ENCODE results near the gene CBS. TPM values are rescaled to one million over a fixed set of nuclear protein-coding genes. Genes with fewer than 3 reads are reported as not detected.
"Not testable (repeated sequence)": the region's sequence is repeated elsewhere in the genome, so short reads cannot be mapped to it uniquely, and the experiment has no call there.

Gene CBS
- total RNA-seq: 6.2 TPM
- long read RNA-seq, transcript CBS-204 (17 exons, 2,605 nt): major isoform, 14 of 28 reads
- long read RNA-seq, partial matches to known transcripts: 2 of 28 reads
- long read RNA-seq, other reads (novel, unspliced or antisense): 10 of 28 reads

DNA sequence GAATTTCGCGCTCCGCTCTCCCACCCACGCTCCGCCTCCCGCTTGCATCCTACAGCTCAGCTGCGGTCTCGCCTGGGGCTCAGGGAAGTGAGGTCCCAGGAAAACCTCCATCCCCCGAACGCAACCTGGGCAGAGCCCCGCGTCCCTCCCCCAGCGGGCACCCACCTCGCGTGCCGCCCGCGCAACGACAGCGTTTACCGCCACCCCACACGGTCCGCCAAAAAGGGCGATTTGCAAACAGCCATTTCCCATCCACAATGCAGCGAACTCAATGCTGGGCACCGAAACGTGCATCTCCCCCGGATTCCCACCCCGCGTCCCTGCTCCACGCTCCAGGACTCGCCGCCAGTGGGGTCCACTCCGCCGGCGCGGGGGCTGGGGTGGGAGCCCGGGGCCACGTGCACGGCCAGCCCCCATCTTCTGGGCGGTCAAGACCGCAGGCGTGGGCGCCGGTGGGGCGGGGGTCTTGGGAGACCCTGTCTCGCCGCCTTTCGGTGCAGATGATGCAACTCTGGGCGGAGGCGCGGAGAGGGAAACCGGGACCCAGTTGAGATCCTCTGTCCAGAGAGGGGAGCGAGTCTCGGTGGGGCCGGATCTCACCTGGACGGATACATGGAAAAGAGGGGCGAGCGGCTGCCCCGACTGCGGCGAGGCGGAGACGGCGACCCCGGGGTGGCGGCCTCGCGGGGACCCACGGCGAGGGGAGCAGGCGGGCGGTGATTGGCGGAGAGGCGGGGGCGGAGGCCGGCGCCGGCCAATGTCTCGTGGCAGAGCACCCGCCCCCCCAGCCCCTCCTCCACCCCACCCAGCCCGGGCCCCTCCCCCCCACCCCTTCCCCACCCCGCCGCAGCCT, at the start of gene CBS:
Gene CBS (minus strand): TSS at position 666 of the 853 bp plus-strand sequence. CDS start 3,642 bp downstream, outside the sequence.
- intact Hi-C loops (cut with DNase I); DNase-seq: not testable (repeated sequence)
- ATAC-seq (ENCODE audit: poor library complexity): peak; percentile 72

DNA sequence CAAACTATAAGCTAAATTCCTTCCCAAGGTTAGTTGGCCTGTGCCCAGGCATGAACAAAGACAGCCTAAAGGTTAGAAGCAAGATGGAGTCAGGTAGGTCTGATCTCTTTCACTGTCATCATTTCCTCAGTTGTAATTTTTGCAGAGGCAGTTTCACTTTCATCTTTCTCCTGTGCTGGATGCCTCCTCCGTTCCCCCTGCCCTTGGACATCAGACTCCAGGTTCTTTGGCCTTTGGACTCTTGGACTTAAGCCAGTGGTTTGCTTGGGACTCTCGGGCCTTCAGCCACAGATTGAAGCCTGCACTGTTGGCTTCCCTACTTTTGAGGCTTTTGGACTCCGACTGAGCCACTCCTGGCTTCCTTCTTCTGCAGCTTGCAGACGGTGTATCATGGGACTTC, 40.3 kb upstream of the CBS start:
- intact Hi-C loops (cut with DNase I); ATAC-seq (ENCODE audit: poor library complexity); DNase-seq: not testable (repeated sequence)

DNA sequence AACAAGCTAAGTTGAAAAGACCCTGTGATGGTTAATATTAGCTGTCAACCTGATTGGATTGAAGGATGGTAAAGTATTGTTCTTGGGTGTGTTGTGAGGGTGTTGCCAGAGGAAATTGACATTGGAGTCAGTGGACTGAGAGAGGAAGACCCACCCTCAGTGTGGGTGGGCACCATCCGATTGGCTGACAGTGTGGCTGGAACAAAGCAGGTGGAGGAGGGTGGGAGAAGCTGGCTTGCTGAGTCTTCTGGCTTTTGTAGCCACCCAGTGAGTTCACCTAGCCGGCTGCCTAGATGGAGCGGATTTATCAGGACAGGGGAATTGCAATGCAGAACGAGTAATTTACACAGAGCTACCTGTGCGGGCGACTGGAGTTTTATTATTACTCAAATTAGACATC, 38.8 kb upstream of the CBS start:
- ATAC-seq (ENCODE audit: poor library complexity); intact Hi-C loops (cut with DNase I); DNase-seq: not testable (repeated sequence)

GRCh38 chr21:43109006-43109405, 33.4 kb upstream of the CBS start:
- DNase-seq; intact Hi-C loops (cut with DNase I); ATAC-seq (ENCODE audit: poor library complexity): not testable (repeated sequence)

DNA sequence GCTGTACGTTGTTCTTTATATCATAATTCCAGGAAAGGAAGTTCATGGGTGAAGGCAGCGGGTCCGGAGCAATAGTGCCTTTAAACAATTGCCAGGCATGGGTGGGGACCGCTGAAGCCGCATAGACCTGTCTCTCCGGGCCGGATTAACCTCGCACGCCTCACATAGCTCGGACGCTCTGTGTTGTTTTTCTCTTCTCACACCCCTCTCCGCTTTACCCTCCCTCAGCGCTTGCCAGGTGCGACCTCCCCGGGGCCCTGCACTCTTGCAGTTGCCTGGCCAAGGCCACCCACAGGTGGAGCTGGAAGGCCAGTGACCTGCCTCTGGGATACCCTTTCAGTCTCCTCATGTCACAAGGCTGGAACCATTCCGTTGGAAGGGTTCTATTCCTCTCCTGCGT, 32.5 kb upstream of the CBS start:
- intact Hi-C loops (cut with DNase I); DNase-seq: not testable (repeated sequence)
- peak; percentile 38 for ATAC-seq (ENCODE audit: poor library complexity)

DNA sequence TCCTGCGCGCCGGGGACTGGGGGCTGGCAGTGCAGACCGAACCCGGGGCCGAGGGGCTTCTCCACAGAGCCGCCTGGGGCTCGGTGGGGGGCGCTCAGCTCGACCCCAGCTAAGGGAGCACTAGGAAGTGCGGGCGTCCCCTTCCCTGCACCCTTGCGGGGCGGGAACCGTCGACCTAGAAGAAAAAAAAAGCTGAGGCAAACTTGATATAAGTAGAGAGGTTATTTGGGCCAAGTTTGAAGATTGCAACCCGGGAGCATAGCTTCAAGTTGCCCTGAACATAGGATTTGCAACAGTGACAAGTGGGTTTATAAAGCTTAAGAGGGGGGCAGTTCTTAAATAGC, 32.1 kb upstream of the CBS start:
- intact Hi-C loops (cut with DNase I); DNase-seq; ATAC-seq (ENCODE audit: poor library complexity): not testable (repeated sequence)

GRCh38 chr21:43106965-43107793, 31.5 kb upstream of the CBS start, which contains the start of gene U2AF1:
Gene U2AF1 (minus strand): TSS chr21:43107570. CDS start chr21:43107494, 76 bp downstream.
- DNase-seq (peak; percentile 87), ATAC-seq (ENCODE audit: poor library complexity) (peak; percentile 99)
- intact Hi-C loops (cut with DNase I): not testable (repeated sequence)

GRCh38 chr21:43104642-43105041, 29.0 kb upstream of the CBS start:
- ATAC-seq (ENCODE audit: poor library complexity); DNase-seq; intact Hi-C loops (cut with DNase I): not testable (repeated sequence)

GRCh38 chr21:43102281-43102680, 26.6 kb upstream of the CBS start:
- ATAC-seq (ENCODE audit: poor library complexity); DNase-seq; intact Hi-C loops (cut with DNase I): not testable (repeated sequence)

GRCh38 chr21:43101676-43102075, 26.0 kb upstream of the CBS start:
- ATAC-seq (ENCODE audit: poor library complexity): peak; percentile 48
- intact Hi-C loops (cut with DNase I); DNase-seq: not testable (repeated sequence)

DNA sequence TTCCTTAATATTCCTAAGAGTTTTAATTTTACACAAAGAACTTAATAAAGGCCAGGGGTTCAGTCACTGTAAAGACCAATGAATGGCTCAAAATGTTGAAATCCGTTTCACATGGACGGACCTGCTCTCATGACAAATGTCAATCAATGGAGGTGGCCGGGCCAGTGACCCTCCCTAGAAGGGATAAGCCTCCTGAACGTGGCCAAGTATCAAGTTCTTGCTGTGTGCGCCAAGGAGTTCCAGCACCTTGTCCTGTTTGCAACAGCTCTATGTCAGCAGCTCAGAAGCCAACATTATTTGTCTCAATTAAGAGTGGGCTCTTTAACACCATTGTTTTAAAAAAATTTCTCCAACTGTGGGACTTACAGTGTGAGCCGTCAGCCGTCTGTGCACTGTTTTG, 25.4 kb upstream of the CBS start:
- DNase-seq; ATAC-seq (ENCODE audit: poor library complexity); intact Hi-C loops (cut with DNase I): not testable (repeated sequence)

GRCh38 chr21:43091979-43092614, 16.5 kb upstream of the CBS start:
- intact Hi-C loops (cut with DNase I); ATAC-seq (ENCODE audit: poor library complexity); DNase-seq: not testable (repeated sequence)

GRCh38 chr21:43090947-43091346, 15.3 kb upstream of the CBS start:
- DNase-seq: peak; percentile 8
- ATAC-seq (ENCODE audit: poor library complexity); intact Hi-C loops (cut with DNase I): not testable (repeated sequence)

DNA sequence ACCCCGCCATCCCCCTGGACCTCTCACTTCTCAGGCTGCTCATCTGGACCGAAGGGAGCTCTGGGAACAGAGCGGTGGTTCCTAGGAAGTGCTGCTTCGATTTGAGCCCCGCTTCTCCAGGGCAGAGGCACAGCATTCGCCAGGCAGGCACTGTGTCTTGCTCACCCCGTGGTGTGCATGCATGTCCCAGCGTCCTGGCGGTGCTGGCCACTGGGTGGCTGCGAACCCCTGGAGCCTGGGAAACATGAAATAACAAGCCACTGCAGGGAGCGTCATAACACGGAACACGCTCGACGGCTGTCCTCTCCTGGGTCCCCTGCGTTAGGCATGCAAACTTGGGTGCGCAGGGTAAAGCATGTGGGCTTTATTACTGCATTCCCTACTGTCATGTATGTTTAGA, 13.8 kb upstream of the CBS start:
- DNase-seq; intact Hi-C loops (cut with DNase I); ATAC-seq (ENCODE audit: poor library complexity): not testable (repeated sequence)

GRCh38 chr21:43082587-43083300, 7.1 kb upstream of the CBS start:
- intact Hi-C loops (cut with DNase I); ATAC-seq (ENCODE audit: poor library complexity); DNase-seq: not testable (repeated sequence)

- ATAC-seq (ENCODE audit: poor library complexity) (peak; percentile 29), DNase-seq (peak; percentile 15)
- intact Hi-C loops (cut with DNase I): not testable (repeated sequence)
Measured at GRCh38 chr21:43076643-43077042, 1.0 kb upstream of the CBS start.

GRCh38 chr21:43076023-43076637, 495 bp upstream of the CBS start:
- peak; percentile 45 for ATAC-seq (ENCODE audit: poor library complexity)
- DNase-seq; intact Hi-C loops (cut with DNase I): not testable (repeated sequence)
